ENCODE results near the gene CORO2A. TPM values are rescaled to one million over a fixed set of nuclear protein-coding genes. Genes with fewer than 3 reads are reported as not detected.

Gene CORO2A
- total and polyA plus RNA-seq, 5 donors = 0.09 to 0.43 (median 0.17) TPM

DNA sequence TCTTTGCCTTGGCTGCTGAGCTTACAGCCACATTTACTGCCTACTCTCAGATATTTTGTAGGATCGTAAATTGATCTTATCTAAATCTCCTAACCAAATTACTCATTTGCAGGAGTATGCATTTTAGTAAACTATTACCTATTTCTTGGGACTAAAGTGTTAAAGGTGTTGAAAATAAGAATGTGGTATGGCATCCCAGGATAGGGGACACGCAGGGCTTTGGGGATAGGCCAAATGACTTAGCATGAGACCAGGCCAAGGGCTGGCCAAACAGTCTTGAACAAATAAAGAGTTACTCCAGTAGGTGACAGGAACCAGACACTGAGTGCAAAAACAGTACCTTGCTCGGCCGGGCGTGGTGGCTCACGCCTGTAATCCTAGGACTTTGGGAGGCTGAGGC is 37.9 kb upstream of the CORO2A start:
- no peak for DNase-seq
- WGBS = 96% methylated on average over 6 of the region's 6 CpGs

DNA sequence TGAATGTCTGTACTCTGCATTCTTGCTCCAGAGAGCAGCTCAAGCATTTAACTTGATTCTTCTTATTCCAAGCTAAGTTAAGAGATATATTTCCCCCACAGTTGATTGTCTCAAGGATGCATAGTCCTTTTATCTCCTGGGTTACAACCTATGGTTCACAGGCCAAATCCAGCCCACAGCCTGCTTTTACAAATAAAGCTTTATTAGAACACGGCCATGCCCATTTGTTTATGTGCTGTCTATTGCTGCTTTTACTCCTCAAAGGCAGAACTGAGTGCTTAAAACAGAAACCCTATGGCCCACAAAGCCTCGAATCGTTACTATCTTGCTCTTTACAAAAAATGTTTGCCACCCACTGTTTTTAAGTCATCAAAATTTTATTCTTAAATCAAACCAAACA is 37.2 kb upstream of the CORO2A start:
- DNase-seq (no peak), ATAC-seq (no peak)
- H3K27me3 ChIP-seq (ENCODE audit: control insufficient read depth, insufficient read depth) = no peaks in the 10 kb centered on the region
- H3K9me3 ChIP-seq (ENCODE audit: control insufficient read depth, low read length) = no peaks in the 10 kb centered on the region
- H3K4me3 ChIP-seq (ENCODE audit: low read length) = no peak overlapping the region
- WGBS = 91% methylated on average over 3 of the region's 3 CpGs
- intact Hi-C loops (cut with DNase I) = no loop called here
- no peak overlapping the region for H3K27ac ChIP-seq (ENCODE audit: low read length)
- no peaks in the 10 kb centered on the region for H3K4me1 ChIP-seq (ENCODE audit: control insufficient read depth, insufficient read depth, low read length)

More for the DNA sequence above, 37.9 kb upstream of the CORO2A start:
- Histone ChIP-seq H3K4me1 (ENCODE audit: control insufficient read depth, insufficient read depth, low read length) (no peaks in the 10 kb centered on the region), H3K4me3 (ENCODE audit: low read length) (no peak overlapping the region), H3K27ac (ENCODE audit: low read length) (no peak overlapping the region), H3K9me3 (ENCODE audit: control insufficient read depth, low read length) (no peaks in the 10 kb centered on the region), H3K27me3 (ENCODE audit: control insufficient read depth, insufficient read depth) (no peaks in the 10 kb centered on the region)
- ATAC-seq = no peak
- intact Hi-C loops (cut with DNase I) = no loop called here

- WGBS = 85% methylated on average over 4 of the region's 4 CpGs
- ATAC-seq (no peak), DNase-seq (no peak)
- H3K4me3 ChIP-seq (ENCODE audit: low read length) = no peak overlapping the region
- intact Hi-C loops (cut with DNase I) = no loop called here
- no peak overlapping the region for H3K27ac ChIP-seq (ENCODE audit: low read length)
- H3K9me3 ChIP-seq (ENCODE audit: control insufficient read depth, low read length) = no peaks in the 10 kb centered on the region
- no peaks in the 10 kb centered on the region for H3K4me1 ChIP-seq (ENCODE audit: control insufficient read depth, insufficient read depth, low read length)
- H3K27me3 ChIP-seq (ENCODE audit: control insufficient read depth, insufficient read depth) = no peaks in the 10 kb centered on the region
Measured at GRCh38 chr9:98229090-98229395, 36.6 kb upstream of the CORO2A start.

DNA sequence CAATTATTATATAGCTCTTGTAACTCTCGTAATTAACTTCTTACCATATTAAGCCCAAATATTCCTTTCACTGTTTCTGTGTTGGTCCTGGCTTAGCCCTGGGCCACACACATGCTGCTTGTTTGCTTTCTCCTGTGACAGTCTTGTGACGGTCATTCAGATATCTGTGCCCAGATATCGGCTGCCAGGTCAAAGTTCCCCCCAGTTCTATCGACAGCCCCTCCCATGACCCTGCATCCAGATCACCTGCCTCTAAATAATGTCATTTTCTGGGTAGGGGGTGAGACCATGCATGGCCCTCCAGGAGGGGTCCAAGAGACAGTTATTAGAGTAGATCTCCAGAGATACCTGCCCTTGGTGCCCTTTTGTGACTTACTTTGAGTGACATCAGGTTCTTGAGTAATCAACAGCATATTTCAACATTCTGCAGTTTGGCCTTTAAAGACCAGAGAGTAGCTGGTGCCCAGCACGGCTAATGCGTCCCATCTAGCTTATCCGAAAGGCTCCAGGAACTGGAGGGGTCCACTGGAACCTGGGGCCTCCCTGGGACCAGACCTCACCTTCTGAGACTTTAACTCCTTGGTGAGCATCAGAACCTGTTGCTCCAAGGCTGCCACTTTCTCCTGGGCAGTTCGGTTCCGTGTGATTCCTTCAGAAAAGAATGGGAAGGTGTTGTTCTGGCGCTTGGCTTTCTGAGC is 36.1 kb upstream of the CORO2A start:
- DNase-seq = no peak
- WGBS = 85% methylated on average over 10 of the region's 10 CpGs
- intact Hi-C loops (cut with DNase I) = no loop called here
- H3K4me3 ChIP-seq (ENCODE audit: low read length) = no peak overlapping the region
- no peaks in the 10 kb centered on the region for H3K4me1 ChIP-seq (ENCODE audit: control insufficient read depth, insufficient read depth, low read length)
- H3K27ac ChIP-seq (ENCODE audit: low read length) = no peak overlapping the region
- H3K27me3 ChIP-seq (ENCODE audit: control insufficient read depth, insufficient read depth) = no peaks in the 10 kb centered on the region
- ATAC-seq = no peak
- H3K9me3 ChIP-seq (ENCODE audit: control insufficient read depth, low read length) = no peaks in the 10 kb centered on the region

GRCh38 chr9:98227883-98228282 is 35.4 kb upstream of the CORO2A start:
- DNase-seq (no peak), ATAC-seq (no peak)
- intact Hi-C loops (cut with DNase I) = no loop called here
- H3K4me1 ChIP-seq (ENCODE audit: control insufficient read depth, insufficient read depth, low read length) = no peaks in the 10 kb centered on the region
- no peak overlapping the region for H3K4me3 ChIP-seq (ENCODE audit: low read length)
- no peaks in the 10 kb centered on the region for H3K27me3 ChIP-seq (ENCODE audit: control insufficient read depth, insufficient read depth)
- H3K27ac ChIP-seq (ENCODE audit: low read length) = no peak overlapping the region
- no peaks in the 10 kb centered on the region for H3K9me3 ChIP-seq (ENCODE audit: control insufficient read depth, low read length)
- WGBS = 85% methylated on average over 7 of the region's 7 CpGs

- Histone ChIP-seq H3K27ac (ENCODE audit: low read length) (no peak overlapping the region), H3K9me3 (ENCODE audit: control insufficient read depth, low read length) (no peaks in the 10 kb centered on the region), H3K27me3 (ENCODE audit: control insufficient read depth, insufficient read depth) (no peaks in the 10 kb centered on the region), H3K4me3 (ENCODE audit: low read length) (no peak overlapping the region), H3K4me1 (ENCODE audit: control insufficient read depth, insufficient read depth, low read length) (no peaks in the 10 kb centered on the region)
- DNase-seq (no peak), ATAC-seq (no peak)
- WGBS = 91% methylated on average over 4 of the region's 4 CpGs
- intact Hi-C loops (cut with DNase I) = no loop called here
Measured at GRCh38 chr9:98226957-98227356, 34.5 kb upstream of the CORO2A start.

- 50% methylated on average over 1 of the region's 1 CpG for WGBS
- no peak for DNase-seq
- intact Hi-C loops (cut with DNase I) = no loop called here
Measured at GRCh38 chr9:98226516-98226915, 34.1 kb upstream of the CORO2A start.

GRCh38 chr9:98225015-98225442 is 32.6 kb upstream of the CORO2A start:
- H3K4me1 ChIP-seq (ENCODE audit: control insufficient read depth, insufficient read depth, low read length) = no peaks in the 10 kb centered on the region
- intact Hi-C loops (cut with DNase I) = no loop called here
- WGBS = 90% methylated on average over 6 of the region's 6 CpGs
- H3K4me3 ChIP-seq (ENCODE audit: low read length) = no peak overlapping the region
- H3K27me3 ChIP-seq (ENCODE audit: control insufficient read depth, insufficient read depth) = no peaks in the 10 kb centered on the region
- no peak overlapping the region for H3K27ac ChIP-seq (ENCODE audit: low read length)
- DNase-seq (no peak), ATAC-seq (no peak)
- no peaks in the 10 kb centered on the region for H3K9me3 ChIP-seq (ENCODE audit: control insufficient read depth, low read length)

More at GRCh38 chr9:98226516-98226915, 34.1 kb upstream of the CORO2A start:
- Histone ChIP-seq H3K27ac (ENCODE audit: low read length) (no peak overlapping the region), H3K27me3 (ENCODE audit: control insufficient read depth, insufficient read depth) (no peaks in the 10 kb centered on the region), H3K9me3 (ENCODE audit: control insufficient read depth, low read length) (no peaks in the 10 kb centered on the region), H3K4me1 (ENCODE audit: control insufficient read depth, insufficient read depth, low read length) (no peaks in the 10 kb centered on the region), H3K4me3 (ENCODE audit: low read length) (no peak overlapping the region)
- ATAC-seq = no peak

- H3K9me3 ChIP-seq (ENCODE audit: control insufficient read depth, low read length) = no peaks in the 10 kb centered on the region
- DNase-seq = no peak
- no peak overlapping the region for H3K27ac ChIP-seq (ENCODE audit: low read length)
- H3K4me3 ChIP-seq (ENCODE audit: low read length) = no peak overlapping the region
- intact Hi-C loops (cut with DNase I) = no loop called here
- WGBS = 68% methylated on average over 5 of the region's 5 CpGs
- no peaks in the 10 kb centered on the region for H3K27me3 ChIP-seq (ENCODE audit: control insufficient read depth, insufficient read depth)
- ATAC-seq = peak in 1 of 2 donors; percentile 56
- H3K4me1 ChIP-seq (ENCODE audit: control insufficient read depth, insufficient read depth, low read length) = no peaks in the 10 kb centered on the region
Measured at GRCh38 chr9:98222885-98223691, 30.7 kb upstream of the CORO2A start.

GRCh38 chr9:98220911-98221310 is 28.5 kb upstream of the CORO2A start:
- Histone ChIP-seq H3K9me3 (ENCODE audit: control insufficient read depth, low read length) (no peaks in the 10 kb centered on the region), H3K4me3 (ENCODE audit: low read length) (no peak overlapping the region), H3K4me1 (ENCODE audit: control insufficient read depth, insufficient read depth, low read length) (no peaks in the 10 kb centered on the region), H3K27ac (ENCODE audit: low read length) (no peak overlapping the region), H3K27me3 (ENCODE audit: control insufficient read depth, insufficient read depth) (no peaks in the 10 kb centered on the region)
- WGBS = 96% methylated on average over 21 of the region's 21 CpGs
- no peak for DNase-seq
- intact Hi-C loops (cut with DNase I) = no loop called here
- ATAC-seq = no peak

DNA sequence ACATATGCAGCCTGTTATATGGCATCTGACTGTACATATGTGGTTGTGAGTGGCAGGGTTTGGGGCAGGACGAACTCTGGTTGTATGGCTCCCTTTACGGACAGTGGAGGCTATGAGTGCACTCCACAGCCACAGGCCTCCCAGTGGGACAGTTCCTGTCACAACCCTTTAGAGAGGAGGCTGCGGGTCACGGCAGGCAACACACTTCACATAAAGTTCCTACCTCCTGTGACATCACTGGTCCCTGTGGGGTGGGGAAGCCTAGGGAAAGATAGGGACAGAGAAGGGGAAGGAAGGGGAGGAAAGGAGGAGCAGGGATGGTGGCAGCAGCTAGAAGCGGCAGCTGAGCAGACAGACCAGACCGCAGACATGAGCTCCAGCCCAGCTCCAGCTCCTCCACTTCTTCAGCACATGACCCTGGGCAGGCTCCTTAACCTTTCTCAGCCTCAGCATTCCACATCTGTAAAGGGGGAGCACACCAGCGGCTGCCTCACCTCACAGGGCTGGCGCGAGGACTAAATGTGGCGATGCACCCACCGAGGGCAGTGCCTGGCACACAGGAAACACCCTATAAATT is 27.4 kb upstream of the CORO2A start:
- DNase-seq (no peak), ATAC-seq (no peak)
- Histone ChIP-seq H3K27me3 (ENCODE audit: control insufficient read depth, insufficient read depth) (no peaks in the 10 kb centered on the region), H3K4me1 (ENCODE audit: control insufficient read depth, insufficient read depth, low read length) (no peaks in the 10 kb centered on the region), H3K9me3 (ENCODE audit: control insufficient read depth, low read length) (no peaks in the 10 kb centered on the region), H3K4me3 (ENCODE audit: low read length) (no peak overlapping the region), H3K27ac (ENCODE audit: low read length) (no peak overlapping the region)
- 91% methylated on average over 11 of the region's 11 CpGs for WGBS
- intact Hi-C loops (cut with DNase I) = no loop called here

Measured in right cardiac atrium (tissue), 5 donors.